Measurements from ENCODE around the gene PPA1. TPM values are rescaled to one million over a fixed set of nuclear protein-coding genes. Genes with fewer than 3 reads are reported as not detected.
"Not testable (repeated sequence)": the region's sequence is repeated elsewhere in the genome, so short reads cannot be mapped to it uniquely, and the experiment has no call there.

Gene PPA1
- total RNA-seq, 2 donors from 2014 or later, result 48.0 to 69.2 TPM

DNA sequence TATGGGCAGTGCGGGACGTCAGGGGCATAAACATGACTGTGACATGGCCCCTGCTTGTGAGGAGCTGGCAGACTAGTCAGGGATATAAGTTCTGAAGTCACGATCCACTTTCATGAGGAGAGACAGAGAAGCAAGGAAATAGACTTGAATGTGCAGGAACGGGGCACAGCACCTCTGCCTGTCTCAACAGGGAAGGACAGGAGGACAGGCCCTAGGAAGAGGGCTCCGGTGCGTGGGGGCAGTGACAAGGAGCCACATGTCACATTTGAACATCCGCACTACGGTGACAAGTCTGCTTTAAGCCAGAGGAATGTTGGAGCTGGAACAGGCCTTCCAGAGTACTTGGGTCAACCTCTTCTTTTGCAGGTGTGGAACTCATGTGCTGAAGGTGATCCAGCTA, 43.1 kb downstream of the PPA1 start:
- H3K36me3 ChIP-seq, result no peaks in the 10 kb centered on the region
- no peak for DNase-seq (ENCODE audit: low spot score)
- no peak overlapping the region for H3K27ac ChIP-seq
- no peaks in the 10 kb centered on the region for H3K27me3 ChIP-seq
- H3K4me3 ChIP-seq, result no peak overlapping the region
- peaks cover 0 to 31% of the 10 kb centered on the region in 2 donors for H3K4me1 ChIP-seq
- TF ChIP-seq, protein P1, sequence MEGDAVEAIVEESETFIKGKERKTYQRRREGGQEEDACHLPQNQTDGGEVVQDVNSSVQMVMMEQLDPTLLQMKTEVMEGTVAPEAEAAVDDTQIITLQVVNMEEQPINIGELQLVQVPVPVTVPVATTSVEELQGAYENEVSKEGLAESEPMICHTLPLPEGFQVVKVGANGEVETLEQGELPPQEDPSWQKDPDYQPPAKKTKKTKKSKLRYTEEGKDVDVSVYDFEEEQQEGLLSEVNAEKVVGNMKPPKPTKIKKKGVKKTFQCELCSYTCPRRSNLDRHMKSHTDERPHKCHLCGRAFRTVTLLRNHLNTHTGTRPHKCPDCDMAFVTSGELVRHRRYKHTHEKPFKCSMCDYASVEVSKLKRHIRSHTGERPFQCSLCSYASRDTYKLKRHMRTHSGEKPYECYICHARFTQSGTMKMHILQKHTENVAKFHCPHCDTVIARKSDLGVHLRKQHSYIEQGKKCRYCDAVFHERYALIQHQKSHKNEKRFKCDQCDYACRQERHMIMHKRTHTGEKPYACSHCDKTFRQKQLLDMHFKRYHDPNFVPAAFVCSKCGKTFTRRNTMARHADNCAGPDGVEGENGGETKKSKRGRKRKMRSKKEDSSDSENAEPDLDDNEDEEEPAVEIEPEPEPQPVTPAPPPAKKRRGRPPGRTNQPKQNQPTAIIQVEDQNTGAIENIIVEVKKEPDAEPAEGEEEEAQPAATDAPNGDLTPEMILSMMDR (IDR thresholded peaks at IDR 0.05), result no peak
- H3K9me3 ChIP-seq, result no peaks in the 10 kb centered on the region

DNA sequence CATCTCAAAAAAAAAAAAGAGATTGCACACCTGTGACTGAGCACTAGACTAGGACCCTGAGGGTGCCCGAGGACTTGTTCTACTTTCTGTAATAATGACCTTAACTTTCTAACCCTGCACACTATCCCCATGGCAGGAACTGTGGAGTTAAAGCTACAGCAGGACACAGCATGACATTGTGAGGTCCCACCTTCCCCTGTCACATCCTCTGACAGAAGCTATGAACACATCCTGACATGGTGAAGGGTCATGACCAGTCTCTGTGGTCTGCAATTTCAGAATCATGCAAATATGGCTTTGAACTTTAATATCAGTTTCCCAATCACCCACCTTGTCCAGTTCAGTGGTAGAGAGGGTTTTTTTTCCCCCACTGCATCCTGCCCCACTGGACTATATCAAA, 44.5 kb downstream of the PPA1 start:
- Histone ChIP-seq H3K27ac (no peak overlapping the region), H3K9me3 (no peaks in the 10 kb centered on the region), H3K4me3 (no peak overlapping the region), H3K27me3 (no peaks in the 10 kb centered on the region), H3K4me1 (peaks cover 0 to 27% of the 10 kb centered on the region in 2 donors), H3K36me3 (no peaks in the 10 kb centered on the region)
- DNase-seq (ENCODE audit: low spot score), result no peak
- TF ChIP-seq, protein P1 (IDR thresholded peaks at IDR 0.05), result no peak

DNA sequence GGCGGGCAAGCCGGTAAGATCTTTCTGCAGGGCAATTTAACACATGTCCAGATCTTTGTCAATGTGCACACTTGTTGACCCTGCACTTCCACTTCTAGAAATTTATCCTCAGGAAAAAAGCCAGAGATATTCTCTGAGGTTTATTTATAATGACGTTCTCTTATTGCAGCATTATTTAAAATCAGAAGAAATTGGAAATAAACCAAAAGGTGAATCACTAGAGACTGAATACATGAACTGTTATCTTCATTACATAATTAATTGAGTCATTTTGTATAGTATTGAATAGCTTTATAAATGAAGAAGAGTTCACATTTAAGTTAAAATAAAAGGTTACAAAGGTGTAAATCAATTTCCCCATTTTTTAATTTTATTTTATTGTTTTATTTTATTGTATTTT, 46.7 kb downstream of the PPA1 start:
- TF ChIP-seq, protein P1 (IDR thresholded peaks at IDR 0.05), result no peak
- Histone ChIP-seq H3K27ac (no peak overlapping the region), H3K4me3 (no peak overlapping the region), H3K4me1 (peaks cover 0 to 10% of the 10 kb centered on the region in 2 donors), H3K36me3 (no peaks in the 10 kb centered on the region), H3K27me3 (no peaks in the 10 kb centered on the region), H3K9me3 (no peaks in the 10 kb centered on the region)
- no peak for DNase-seq (ENCODE audit: low spot score)

- TF ChIP-seq, protein P1 (IDR thresholded peaks at IDR 0.05), result no peak
- no peaks in the 10 kb centered on the region for H3K27me3 ChIP-seq
- no peaks in the 10 kb centered on the region for H3K36me3 ChIP-seq
- peaks cover 0 to 10% of the 10 kb centered on the region in 2 donors for H3K4me1 ChIP-seq
- H3K4me3 ChIP-seq, result no peak overlapping the region
- no peak overlapping the region for H3K27ac ChIP-seq
- DNase-seq (ENCODE audit: low spot score), result no peak
- no peaks in the 10 kb centered on the region for H3K9me3 ChIP-seq
Observed at GRCh38 chr10:70186090-70186489, 47.1 kb downstream of the PPA1 start.

GRCh38 chr10:70183304-70183703, 49.9 kb downstream of the PPA1 start:
- no peak for DNase-seq (ENCODE audit: low spot score)
- peaks cover 0 to 11% of the 10 kb centered on the region in 2 donors for H3K9me3 ChIP-seq
- no peaks in the 10 kb centered on the region for H3K4me1 ChIP-seq
- TF ChIP-seq, protein P1 (IDR thresholded peaks at IDR 0.05), result no peak
- H3K4me3 ChIP-seq, result no peak overlapping the region
- no peak overlapping the region for H3K27ac ChIP-seq
- H3K36me3 ChIP-seq, result no peaks in the 10 kb centered on the region
- no peaks in the 10 kb centered on the region for H3K27me3 ChIP-seq

GRCh38 chr10:70179209-70179608, 54.0 kb downstream of the PPA1 start:
- H3K36me3 ChIP-seq; DNase-seq (ENCODE audit: low spot score); H3K27me3 ChIP-seq; H3K4me3 ChIP-seq; H3K4me1 ChIP-seq; H3K27ac ChIP-seq: not testable (repeated sequence)
- H3K9me3 ChIP-seq, result peaks cover 0 to 11% of the 10 kb centered on the region in 2 donors

Data from right atrium auricular region (tissue), 2 donors.